ENCODE measurements around the gene LRMDA. TPM values are rescaled to one million over a fixed set of nuclear protein-coding genes. Genes with fewer than 3 reads are reported as not detected.
A peak's percentile ranks its signal among the peaks of the same experiment; 100 is the strongest.

The LRMDA gene
- total RNA-seq, 1 experiment from 2014 or later = not detected

GRCh38 chr10:76082232-76082631, 650.8 kb downstream of the LRMDA start:
- Histone ChIP-seq H3K36me3 (ENCODE audit: insufficient read depth, low read length, poor library complexity, severe bottlenecking) (no peaks in the 10 kb centered on the region), H3K4me3 (ENCODE audit: low read depth, low read length, poor library complexity, severe bottlenecking) (no peak overlapping the region), H3K4me1 (ENCODE audit: insufficient read depth, low read length, poor library complexity, severe bottlenecking) (no peaks in the 10 kb centered on the region), H3K9me3 (ENCODE audit: low read depth, low read length, poor library complexity, severe bottlenecking) (no peaks in the 10 kb centered on the region), H3K27me3 (replicated peaks; ENCODE audit: insufficient read depth, low read depth, low read length, poor library complexity) (no peaks in the 10 kb centered on the region), H3K27ac (ENCODE audit: low read depth, low read length, poor library complexity, severe bottlenecking) (no peak overlapping the region)
- intact Hi-C loops (cut with micrococcal nuclease; ENCODE audit: unreplicated experiment) = no loop called here
- POLR2A ChIA-PET (ENCODE audit: low non-redundant PET) = no interaction called here
- DNase-seq (ENCODE audit: low spot score) = no peak
- TF ChIP-seq EZH2 (IDR thresholded peaks at IDR 0.05; ENCODE audit: borderline replicate concordance, low read depth, low read length, poor library complexity, severe bottlenecking) = no peak
- no peak for TF ChIP-seq CTCF (conservative IDR thresholded peaks at IDR 0.05; ENCODE audit: low read depth, low read length)
- CTCF ChIA-PET = no interaction called here
- no TSS peak for BruUV-seq (replicated peaks)

DNA sequence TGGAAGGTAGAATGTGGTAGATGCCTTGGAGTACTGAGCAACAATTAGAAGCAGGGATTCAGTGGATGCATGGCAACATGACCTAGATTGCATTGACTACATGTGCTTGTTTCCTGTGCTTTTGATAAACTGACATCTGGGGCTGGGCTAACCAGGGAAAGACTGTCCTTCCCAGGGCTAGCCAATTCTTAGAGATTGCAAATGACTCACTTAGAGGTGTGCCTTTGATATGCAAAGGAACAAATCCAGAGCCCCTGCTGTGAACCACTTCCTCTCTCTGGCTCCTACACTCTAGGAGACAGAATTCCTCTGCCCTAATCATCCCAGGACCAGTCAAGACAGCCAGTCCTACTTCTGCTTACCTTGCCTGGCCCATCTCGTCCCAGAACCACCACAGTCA, 651.5 kb downstream of the LRMDA start:
- no peak overlapping the region for H3K4me3 ChIP-seq (ENCODE audit: low read depth, low read length, poor library complexity, severe bottlenecking)
- no peaks in the 10 kb centered on the region for H3K4me1 ChIP-seq (ENCODE audit: insufficient read depth, low read length, poor library complexity, severe bottlenecking)
- POLR2A ChIA-PET (ENCODE audit: low non-redundant PET) = no interaction called here
- TF ChIP-seq EZH2 (IDR thresholded peaks at IDR 0.05; ENCODE audit: borderline replicate concordance, low read depth, low read length, poor library complexity, severe bottlenecking) (no peak), CTCF (conservative IDR thresholded peaks at IDR 0.05; ENCODE audit: low read depth, low read length) (no peak)
- intact Hi-C loops (cut with micrococcal nuclease; ENCODE audit: unreplicated experiment) = no loop called here
- CTCF ChIA-PET = no interaction called here
- no peaks in the 10 kb centered on the region for H3K27me3 ChIP-seq (replicated peaks; ENCODE audit: insufficient read depth, low read depth, low read length, poor library complexity)
- H3K9me3 ChIP-seq (ENCODE audit: low read depth, low read length, poor library complexity, severe bottlenecking) = no peaks in the 10 kb centered on the region
- no peak overlapping the region for H3K27ac ChIP-seq (ENCODE audit: low read depth, low read length, poor library complexity, severe bottlenecking)
- peak; percentile 49 for DNase-seq (ENCODE audit: low spot score)
- no peaks in the 10 kb centered on the region for H3K36me3 ChIP-seq (ENCODE audit: insufficient read depth, low read length, poor library complexity, severe bottlenecking)
- BruUV-seq (replicated peaks) = no TSS peak

GRCh38 chr10:76085002-76085816, 653.8 kb downstream of the LRMDA start:
- intact Hi-C loops (cut with micrococcal nuclease; ENCODE audit: unreplicated experiment) = no loop called here
- BruUV-seq (replicated peaks) = no TSS peak
- CTCF ChIA-PET = no interaction called here

More at GRCh38 chr10:76085002-76085816, 653.8 kb downstream of the LRMDA start:
- POLR2A ChIA-PET (ENCODE audit: low non-redundant PET) = no interaction called here
- no peaks in the 10 kb centered on the region for H3K4me1 ChIP-seq (ENCODE audit: insufficient read depth, low read length, poor library complexity, severe bottlenecking)
- no peak overlapping the region for H3K27ac ChIP-seq (ENCODE audit: low read depth, low read length, poor library complexity, severe bottlenecking)
- H3K4me3 ChIP-seq (ENCODE audit: low read depth, low read length, poor library complexity, severe bottlenecking) = no peak overlapping the region
- no peaks in the 10 kb centered on the region for H3K36me3 ChIP-seq (ENCODE audit: insufficient read depth, low read length, poor library complexity, severe bottlenecking)
- no peaks in the 10 kb centered on the region for H3K27me3 ChIP-seq (replicated peaks; ENCODE audit: insufficient read depth, low read depth, low read length, poor library complexity)
- DNase-seq (ENCODE audit: low spot score) = no peak
- no peaks in the 10 kb centered on the region for H3K9me3 ChIP-seq (ENCODE audit: low read depth, low read length, poor library complexity, severe bottlenecking)
- TF ChIP-seq EZH2 (IDR thresholded peaks at IDR 0.05; ENCODE audit: borderline replicate concordance, low read depth, low read length, poor library complexity, severe bottlenecking) = no peak
- TF ChIP-seq CTCF (conservative IDR thresholded peaks at IDR 0.05; ENCODE audit: low read depth, low read length) = no peak
